ENCODE data around the gene CXorf58.

- no peak for TF ChIP-seq CTCF (IDR thresholded peaks at IDR 0.05 in 2 of 3, conservative IDR thresholded peaks at IDR 0.05 in 1 of 3; ENCODE audit: borderline replicate concordance in 1 of 3, insufficient read depth in 1 of 3, low read depth in 2 of 3, low read length in 2 of 3)
- TF ChIP-seq POLR2A (IDR thresholded peaks at IDR 0.05; ENCODE audit: borderline replicate concordance, extremely low read depth, insufficient read depth, insufficient read length): no peak
- TF ChIP-seq TCF7L2 (IDR thresholded peaks at IDR 0.05; ENCODE audit: borderline replicate concordance, extremely low read depth, insufficient read depth, insufficient read length): no peak
- no peak for TF ChIP-seq SIN3A (IDR thresholded peaks at IDR 0.05; ENCODE audit: low read depth)
- no peak for TF ChIP-seq ATF3 (IDR thresholded peaks at IDR 0.05)
- no peak for TF ChIP-seq EZH2 (IDR thresholded peaks at IDR 0.05)
- no peak for TF ChIP-seq ZNF274 (IDR thresholded peaks at IDR 0.05; ENCODE audit: low read depth, low read length)
- TF ChIP-seq SP1 (IDR thresholded peaks at IDR 0.05; ENCODE audit: low read depth): no peak
- no peak for TF ChIP-seq CBX3 (IDR thresholded peaks at IDR 0.05; ENCODE audit: low read depth)
- no peak for TF ChIP-seq EZH2phosphoT487 (IDR thresholded peaks at IDR 0.05; ENCODE audit: borderline replicate concordance)
- TF ChIP-seq REST (IDR thresholded peaks at IDR 0.05; ENCODE audit: low read depth): no peak
- no peak for TF ChIP-seq ELF1 (IDR thresholded peaks at IDR 0.05; ENCODE audit: borderline replicate concordance, low read depth)
Measured at GRCh38 chrX:23885803-23886202, 22.0 kb upstream of the CXorf58 start.

All from HCT116 (cell line).